DMS114 treated with DMSO at 0.1 percent for 48 hours (cell line): Measurements from ENCODE around the gene LAG3.

Source experiments
- DNase-seq: peaks from one replicate; lab custom pipeline; 2025; ENCODE audit not compliant: unreplicated experiment; lab: John Stamatoyannopoulos, UW

The LAG3 gene

DNA sequence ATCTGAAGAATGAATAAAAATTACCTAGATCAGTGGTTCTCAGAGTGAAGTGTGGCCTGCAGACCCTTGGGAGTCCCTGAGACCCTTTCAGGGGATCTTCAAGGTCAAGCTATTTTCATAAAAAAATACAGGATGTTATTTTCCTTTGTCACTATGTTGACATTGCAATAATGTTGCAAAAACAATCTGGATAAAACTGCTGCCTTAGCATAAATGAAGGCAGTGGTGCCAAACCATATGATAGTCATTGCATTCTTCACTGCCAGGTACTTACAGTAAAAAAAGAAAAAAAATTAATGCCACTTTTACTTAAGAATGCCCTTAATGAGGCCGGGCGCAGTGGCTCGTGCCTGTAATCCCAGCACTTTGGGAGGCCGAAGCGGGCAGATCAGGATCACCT lies 15.0 kb downstream of the LAG3 start:
- no peak for DNase-seq

DNA sequence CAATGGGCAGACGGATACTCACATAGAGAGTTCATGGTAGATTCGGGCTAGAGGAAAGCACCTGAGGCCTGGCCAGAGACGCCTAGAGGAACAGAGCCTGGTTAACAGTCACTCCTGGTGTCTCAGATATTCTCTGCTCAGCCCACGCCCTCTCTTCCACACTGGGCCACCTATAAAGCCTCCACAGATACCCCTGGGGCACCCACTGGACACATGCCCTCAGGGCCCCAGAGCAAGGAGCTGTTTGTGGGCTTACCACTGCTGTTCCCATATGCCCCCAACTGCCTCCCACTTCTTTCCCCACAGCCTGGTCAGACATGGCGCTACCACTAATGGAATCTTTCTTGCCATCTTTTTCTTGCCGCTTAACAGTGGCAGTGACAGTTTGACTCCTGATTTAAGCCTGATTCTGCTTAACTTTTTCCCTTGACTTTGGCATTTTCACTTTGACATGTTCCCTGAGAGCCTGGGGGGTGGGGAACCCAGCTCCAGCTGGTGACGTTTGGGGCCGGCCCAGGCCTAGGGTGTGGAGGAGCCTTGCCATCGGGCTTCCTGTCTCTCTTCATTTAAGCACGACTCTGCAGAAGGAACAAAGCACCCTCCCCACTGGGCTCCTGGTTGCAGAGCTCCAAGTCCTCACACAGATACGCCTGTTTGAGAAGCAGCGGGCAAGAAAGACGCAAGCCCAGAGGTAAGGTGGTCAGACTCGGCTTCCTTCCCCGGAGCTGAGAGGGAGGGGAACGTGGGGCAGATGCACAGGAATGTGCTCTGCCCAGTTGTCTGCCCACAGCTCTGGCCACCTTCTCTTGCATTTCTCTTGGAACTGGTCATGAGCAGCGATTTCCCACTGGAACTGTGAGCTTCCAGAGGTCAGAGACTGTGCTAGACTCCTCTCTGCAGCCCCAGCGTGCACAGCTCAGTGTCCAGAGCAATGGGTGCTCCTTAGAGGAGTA lies 16.9 kb downstream of the LAG3 start, which contains the start of gene CD4:
CD4 (plus strand) TSS at position 557 of the 953 bp plus-strand sequence. CDS start 10,611 bp downstream, outside the sequence.
- no peak for DNase-seq

DNA sequence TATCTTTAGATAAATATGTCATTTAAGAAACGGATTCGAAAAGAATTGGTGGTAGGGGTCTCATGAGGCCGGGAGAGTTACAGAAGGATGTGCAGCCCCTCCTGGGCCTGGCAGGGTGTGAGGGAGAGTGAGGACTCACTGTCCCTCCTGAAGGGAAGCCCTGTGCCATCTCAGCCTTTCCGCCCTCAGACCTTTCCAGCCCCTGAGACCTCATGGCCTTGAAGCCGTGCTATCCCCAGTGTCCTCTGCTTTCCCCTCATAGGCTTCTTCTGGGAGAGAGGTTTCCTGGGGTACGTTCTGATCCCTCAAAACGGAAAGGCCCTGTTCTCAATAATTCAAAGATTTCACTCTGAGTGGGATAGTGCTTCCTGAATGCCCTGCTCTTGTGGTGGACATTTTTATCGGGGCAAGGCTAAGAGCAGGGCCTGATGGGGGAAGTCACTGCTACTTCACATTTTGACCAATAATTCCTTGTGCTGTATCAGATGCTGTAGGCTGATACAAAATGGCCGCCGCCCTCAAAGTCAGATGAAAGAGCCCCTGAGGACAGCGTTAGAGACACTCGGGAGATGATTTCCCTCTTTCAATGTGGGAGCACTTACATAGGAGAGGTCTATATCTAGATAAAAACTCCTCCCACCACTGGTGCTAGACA lies 18.3 kb downstream of the LAG3 start:
- no peak for DNase-seq

DNA sequence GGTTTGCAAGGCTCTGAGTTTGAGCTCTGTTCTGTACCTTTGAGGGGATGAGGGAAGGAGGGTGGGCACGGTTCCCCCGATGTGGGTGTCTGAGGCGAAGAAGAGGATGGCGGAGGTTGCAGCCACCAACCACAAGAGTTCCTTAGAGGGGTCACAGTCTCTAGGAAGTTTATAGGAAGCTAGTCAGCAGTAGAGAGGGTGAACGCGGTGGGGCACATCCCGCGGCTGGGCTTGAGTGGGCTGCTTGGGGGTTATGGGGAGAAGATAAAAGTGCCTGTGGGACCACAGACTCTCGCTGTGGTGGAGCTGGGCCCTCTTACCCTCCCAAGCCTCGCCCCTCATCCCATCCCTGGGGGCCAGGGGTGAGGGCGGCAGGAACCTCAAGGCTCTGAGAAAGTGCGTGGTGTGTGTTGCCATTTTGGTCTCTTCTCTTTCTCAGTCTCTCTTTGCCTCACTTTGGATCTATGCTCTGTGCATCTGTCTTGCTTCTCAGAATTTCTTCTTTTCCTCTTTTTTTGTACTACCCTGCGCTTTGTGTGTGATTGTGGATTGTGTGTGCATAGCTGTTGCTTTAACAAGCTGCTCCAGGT lies 19.7 kb downstream of the LAG3 start:
- DNase-seq, result no peak

DNA sequence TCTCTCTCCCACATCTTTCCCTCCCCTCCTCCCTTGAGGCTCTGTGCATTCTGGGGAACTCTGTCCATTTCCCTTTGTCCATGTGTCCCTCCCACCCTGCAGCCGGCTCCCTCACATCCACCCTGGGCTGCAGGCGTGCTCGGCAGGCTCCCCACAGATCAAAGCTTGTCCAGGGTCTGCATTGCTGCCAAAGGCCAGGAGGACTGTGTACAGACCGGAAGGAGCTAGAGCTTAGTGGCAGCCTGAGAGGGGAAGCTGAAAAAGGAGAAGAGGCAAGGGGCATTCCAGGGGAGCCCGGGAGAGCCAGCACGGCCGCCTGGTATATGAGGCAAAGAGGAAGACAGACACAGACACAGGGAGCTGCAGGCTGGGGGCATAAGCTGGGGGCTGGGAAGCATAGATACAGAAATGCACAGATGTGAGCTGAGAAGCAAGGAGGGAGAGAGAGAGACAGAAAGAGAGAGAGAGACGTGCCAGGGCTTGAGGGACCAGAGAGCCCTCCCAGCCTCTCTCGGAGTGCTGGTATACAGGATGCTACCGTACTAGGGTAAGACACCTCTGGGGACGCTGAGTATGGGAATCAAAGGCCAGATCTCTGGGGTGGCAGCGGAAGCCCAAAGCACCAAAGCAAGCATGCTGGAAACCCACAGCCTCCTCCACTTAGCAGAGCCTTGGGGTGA lies 20.3 kb downstream of the LAG3 start:
- DNase-seq, result no peak

DNA sequence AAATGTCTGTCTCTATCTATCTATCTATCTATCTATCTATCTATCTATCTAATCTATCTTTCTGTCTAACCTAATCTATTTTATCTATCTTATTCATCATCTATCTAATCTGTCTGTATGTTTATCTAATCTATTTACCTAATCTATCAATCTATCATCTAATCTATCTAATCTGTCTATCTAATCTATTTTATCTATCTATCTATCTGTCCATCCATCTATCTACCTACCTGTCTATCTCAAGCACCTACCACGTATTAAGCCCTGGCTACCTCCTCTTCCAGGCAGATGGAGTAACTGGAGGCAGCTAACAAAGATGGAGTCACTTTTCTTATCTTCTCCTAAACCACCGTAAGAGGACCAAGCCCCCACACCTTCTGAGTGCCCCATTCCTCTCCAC lies 22.8 kb downstream of the LAG3 start:
- DNase-seq, result no peak

DNA sequence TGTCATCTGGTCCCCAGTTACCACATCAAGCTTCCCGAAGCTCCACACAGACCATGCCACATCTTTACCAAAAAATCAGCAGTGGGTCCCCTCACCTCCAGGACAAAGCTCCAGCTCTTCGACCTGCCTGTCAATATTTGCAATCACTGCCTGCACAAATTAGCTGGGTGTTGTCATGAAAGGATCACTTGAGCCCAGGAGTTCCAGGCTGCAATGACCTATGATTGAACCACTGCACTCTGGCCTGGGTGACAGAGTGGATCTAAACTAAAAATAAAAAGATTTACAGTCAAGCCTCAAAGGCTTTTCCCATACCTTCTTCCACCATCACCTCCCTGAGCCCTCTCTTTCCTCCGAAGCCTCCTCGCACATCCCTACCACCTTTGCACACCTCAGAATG lies 24.3 kb downstream of the LAG3 start:
- no peak for DNase-seq

DNA sequence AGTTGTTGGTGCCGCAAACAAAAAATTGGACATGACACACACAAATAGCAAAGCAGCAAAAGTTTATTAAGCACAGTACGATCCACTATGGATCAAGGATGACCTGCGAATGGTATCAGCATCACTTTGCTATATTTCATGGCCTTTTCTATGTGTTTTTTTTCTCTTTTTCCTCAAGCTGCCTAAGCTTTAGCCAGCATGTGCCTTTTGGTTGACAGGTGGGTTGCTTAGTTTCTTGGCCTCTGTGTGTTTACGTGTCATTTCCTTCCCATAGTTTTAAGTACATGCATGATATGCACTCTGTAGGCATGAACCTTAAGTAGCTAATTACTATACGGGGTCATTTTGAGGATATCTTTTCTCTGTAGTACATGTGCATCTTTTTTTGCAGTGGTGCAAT lies 26.8 kb downstream of the LAG3 start:
- DNase-seq, result no peak

DNA sequence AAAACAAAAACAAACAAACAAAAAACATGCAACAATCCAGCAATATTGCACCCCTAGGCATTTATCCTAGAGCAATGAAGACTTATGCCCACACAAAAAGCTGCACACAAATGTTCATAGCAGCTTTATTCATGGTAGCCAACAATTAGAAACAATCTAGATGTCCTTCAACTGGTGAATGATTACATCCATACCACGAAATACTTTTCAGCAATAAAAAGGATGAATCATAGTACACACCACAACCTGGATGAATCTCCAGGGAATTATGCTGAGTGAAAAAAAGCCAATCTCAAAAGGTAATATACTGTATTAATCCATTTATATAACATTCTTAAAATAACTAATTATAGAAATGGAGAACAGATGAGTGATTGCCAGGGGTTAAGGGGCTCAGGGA lies 34.9 kb downstream of the LAG3 start:
- DNase-seq, result no peak

DNA sequence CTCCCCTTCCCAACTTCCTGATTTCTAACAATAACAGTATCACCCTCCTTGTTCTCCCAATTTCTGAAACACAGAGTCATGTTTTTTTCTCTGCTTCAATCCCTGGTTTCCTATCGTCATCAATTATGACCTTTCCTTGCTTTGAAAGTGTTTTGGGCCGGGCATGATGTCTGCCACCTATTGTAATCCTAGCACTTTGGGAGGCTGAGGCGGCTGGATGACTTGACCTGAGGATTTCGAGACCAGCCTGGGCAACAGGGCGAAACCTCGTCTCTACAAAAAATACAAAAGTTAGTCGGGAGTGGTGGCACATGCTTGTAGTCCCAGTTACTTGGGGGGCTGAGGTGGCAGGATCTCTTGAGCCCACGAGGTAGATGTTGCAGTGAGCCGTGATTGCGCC lies 36.7 kb downstream of the LAG3 start:
- DNase-seq, result no peak

DNA sequence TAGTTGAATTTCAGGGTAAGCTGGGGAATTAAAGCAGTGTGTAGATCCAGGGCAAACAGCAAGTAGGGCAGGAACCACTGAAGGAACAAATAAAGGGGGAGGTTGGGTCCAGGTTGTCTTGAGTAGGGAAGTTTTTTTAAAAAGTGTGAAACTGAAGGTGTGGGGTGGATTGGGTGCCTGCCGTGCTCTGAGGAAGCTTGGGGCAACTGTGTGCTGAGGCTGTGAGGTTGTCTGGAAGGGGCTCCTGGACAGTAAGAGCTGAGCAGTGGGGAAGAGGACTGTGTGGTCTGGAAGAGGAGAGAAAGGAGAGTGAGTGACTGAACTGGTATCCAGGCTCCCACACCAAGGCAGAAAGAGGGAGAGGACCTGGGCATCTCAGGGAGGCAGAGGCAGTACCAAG lies 38.4 kb downstream of the LAG3 start:
- no peak for DNase-seq

DNA sequence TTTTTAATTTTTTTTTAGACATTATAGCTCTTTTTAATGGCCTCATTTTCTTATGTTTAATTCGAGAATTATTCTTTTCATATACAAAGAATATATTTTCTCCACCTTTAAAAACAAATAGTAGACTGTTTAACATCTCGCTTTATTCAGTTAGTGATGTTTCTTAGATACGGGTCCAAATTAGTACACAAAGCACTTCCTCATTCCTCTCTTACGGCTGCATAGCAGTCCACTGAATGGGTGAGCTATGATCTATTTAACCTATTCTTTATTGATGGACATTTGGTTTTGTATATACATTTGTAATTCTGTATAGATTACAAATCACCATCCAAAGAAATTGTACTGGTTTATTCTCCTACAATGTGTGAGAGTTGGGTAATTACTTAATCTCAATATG lies 41.0 kb downstream of the LAG3 start:
- no peak for DNase-seq

DNA sequence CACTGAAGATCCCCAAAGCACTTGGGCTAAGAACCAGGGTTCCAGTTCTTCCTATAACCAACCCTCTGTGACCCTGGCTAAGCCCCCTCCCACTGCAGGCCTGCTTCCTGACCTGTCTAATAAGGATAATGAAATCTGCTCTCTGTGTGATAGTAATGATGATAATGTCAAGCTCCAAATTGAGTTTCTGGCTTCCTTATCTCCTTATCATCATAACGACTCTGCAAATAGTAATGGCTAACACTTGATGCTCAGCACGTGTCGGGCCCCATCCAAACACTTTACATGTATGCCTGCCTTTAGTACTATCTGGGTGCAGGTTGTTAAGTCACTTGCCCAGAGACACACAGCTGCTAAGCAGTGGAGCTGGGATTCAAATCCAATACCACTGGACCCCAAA lies 44.3 kb downstream of the LAG3 start:
- DNase-seq, result no peak

DNA sequence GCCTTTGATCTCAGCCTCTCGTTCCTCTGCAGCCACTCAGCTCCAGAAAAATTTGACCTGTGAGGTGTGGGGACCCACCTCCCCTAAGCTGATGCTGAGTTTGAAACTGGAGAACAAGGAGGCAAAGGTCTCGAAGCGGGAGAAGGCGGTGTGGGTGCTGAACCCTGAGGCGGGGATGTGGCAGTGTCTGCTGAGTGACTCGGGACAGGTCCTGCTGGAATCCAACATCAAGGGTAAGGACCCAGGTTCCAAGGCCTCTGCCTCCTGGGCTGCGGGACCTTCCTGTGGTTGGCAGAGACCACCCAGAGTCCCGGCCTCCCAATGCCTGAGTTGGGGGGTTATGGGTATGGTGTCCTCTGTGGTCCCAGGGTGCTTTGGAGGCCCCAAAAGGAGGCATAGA lies 44.8 kb downstream of the LAG3 start:
- no peak for DNase-seq

DNA sequence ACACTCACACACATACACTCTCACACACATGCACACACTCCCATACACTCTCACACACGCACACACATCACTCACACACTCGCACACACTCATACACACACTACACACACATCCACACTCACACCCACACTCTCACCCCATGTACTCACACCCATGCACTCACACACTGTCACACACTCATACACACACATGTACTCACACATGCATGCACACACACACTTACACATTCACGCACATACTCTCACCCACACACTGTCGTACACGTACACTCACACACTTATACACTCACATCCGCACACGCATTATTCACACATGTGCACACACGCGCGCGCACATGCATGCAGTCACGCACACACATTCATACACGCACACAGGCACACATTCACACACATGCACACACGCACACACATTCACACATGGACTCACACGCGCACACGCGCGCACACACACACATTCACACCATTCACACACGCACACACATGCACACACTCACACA lies 45.4 kb downstream of the LAG3 start:
- DNase-seq, result no peak

DNA sequence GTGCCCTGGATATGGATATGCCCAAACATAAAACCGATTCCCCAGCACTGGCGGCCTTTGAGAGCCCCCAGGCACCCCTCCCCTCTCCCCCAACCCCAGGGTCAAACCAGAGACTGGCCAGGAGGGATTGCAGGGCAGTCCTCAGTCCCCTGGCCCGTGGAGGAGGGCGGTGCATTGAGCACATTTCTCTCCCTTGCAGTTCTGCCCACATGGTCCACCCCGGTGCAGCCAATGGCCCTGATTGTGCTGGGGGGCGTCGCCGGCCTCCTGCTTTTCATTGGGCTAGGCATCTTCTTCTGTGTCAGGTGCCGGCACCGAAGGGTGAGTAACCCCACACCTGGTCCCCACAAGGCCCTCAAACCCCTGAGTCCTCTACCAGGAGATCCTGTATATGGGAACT lies 45.9 kb downstream of the LAG3 start:
- no peak for DNase-seq

DNA sequence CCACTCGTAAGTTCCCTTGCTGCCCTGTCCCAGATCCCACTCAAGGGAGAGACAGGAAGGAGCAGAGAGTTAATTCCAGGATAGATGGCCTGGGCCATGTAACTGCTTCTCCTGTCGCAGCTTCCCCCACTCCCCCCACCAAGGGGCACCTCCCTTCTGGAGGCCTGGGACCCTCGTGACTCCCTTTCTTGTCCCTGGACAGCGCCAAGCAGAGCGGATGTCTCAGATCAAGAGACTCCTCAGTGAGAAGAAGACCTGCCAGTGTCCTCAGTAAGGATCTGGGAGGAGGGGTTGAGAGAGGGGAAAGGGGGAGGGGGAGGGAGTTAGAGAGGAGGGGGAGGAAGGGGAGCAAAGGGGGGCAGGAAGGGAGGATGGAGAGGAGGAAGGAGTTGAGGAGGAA lies 46.3 kb downstream of the LAG3 start:
- DNase-seq, result no peak

DNA sequence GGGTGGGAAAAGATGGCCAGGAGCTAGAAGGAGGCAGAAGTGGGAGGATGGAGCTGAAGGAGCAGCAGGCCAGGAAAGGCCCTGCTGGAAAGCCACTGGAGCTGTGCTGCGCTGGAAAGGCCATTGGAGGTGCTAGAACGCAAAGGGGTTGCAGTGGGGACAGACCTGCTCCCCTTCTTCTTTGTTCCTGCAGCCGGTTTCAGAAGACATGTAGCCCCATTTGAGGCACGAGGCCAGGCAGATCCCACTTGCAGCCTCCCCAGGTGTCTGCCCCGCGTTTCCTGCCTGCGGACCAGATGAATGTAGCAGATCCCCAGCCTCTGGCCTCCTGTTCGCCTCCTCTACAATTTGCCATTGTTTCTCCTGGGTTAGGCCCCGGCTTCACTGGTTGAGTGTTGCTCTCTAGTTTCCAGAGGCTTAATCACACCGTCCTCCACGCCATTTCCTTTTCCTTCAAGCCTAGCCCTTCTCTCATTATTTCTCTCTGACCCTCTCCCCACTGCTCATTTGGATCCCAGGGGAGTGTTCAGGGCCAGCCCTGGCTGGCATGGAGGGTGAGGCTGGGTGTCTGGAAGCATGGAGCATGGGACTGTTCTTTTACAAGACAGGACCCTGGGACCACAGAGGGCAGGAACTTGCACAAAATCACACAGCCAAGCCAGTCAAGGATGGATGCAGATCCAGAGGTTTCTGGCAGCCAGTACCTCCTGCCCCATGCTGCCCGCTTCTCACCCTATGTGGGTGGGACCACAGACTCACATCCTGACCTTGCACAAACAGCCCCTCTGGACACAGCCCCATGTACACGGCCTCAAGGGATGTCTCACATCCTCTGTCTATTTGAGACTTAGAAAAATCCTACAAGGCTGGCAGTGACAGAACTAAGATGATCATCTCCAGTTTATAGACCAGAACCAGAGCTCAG lies 47.0 kb downstream of the LAG3 start:
- DNase-seq, result no peak

DNA sequence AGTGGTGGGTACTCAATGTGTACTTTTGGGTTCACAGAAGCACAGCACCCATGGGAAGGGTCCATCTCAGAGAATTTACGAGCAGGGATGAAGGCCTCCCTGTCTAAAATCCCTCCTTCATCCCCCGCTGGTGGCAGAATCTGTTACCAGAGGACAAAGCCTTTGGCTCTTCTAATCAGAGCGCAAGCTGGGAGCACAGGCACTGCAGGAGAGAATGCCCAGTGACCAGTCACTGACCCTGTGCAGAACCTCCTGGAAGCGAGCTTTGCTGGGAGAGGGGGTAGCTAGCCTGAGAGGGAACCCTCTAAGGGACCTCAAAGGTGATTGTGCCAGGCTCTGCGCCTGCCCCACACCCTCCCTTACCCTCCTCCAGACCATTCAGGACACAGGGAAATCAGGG lies 47.8 kb downstream of the LAG3 start:
- DNase-seq, result no peak
